C4-2B (cell line): Measurements from ENCODE around the gene FAM222A.

Experiments used
- H3K27ac ChIP-seq: fragments of 450-650 bp; 2 replicates; pipeline ENCODE4 v1.5.1; 2017
- CTCF ChIP-seq: fragments of 450-650 bp; conservative IDR thresholded peaks from 2 replicates; pipeline ENCODE4 v1.5.1; 2017; ENCODE audit warnings: mild to moderate bottlenecking
- ZFX ChIP-seq: fragments of 450-650 bp; IDR thresholded peaks from 2 replicates; pipeline ENCODE4 v1.6.1; 2017

The FAM222A gene

GRCh38 chr12:109785854-109786253 lies 72.2 kb downstream of the FAM222A start:
- no peak for TF ChIP-seq ZFX
- TF ChIP-seq CTCF, result no peak

GRCh38 chr12:109786799-109787198 lies 73.2 kb downstream of the FAM222A start:
- H3K27ac ChIP-seq, result no peak overlapping the region
- TF ChIP-seq CTCF, result no peak
- no peak for TF ChIP-seq ZFX

More at GRCh38 chr12:109785854-109786253, 72.2 kb downstream of the FAM222A start:
- H3K27ac ChIP-seq, result no peak overlapping the region

GRCh38 chr12:109789526-109790048 lies 76.0 kb downstream of the FAM222A start:
- TF ChIP-seq CTCF (no peak), ZFX (no peak)
- no peak overlapping the region for H3K27ac ChIP-seq

- no peak for TF ChIP-seq ZFX
- TF ChIP-seq CTCF, result no peak
Measured at GRCh38 chr12:109792992-109793391, 79.4 kb downstream of the FAM222A start.

GRCh38 chr12:109793411-109793810 lies 79.8 kb downstream of the FAM222A start:
- no peak for TF ChIP-seq CTCF
- TF ChIP-seq ZFX, result no peak
- no peak overlapping the region for H3K27ac ChIP-seq

More at GRCh38 chr12:109792992-109793391, 79.4 kb downstream of the FAM222A start:
- H3K27ac ChIP-seq, result no peak overlapping the region

- no peak overlapping the region for H3K27ac ChIP-seq
- TF ChIP-seq CTCF (no peak), ZFX (no peak)
Measured at GRCh38 chr12:109793826-109794501, 80.3 kb downstream of the FAM222A start.

- no peak overlapping the region for H3K27ac ChIP-seq
- no peak for TF ChIP-seq ZFX
- no peak for TF ChIP-seq CTCF
Measured at GRCh38 chr12:109795023-109795422, 81.4 kb downstream of the FAM222A start.
